ENCODE data around the gene SPRR2G. TPM values are rescaled to one million over a fixed set of nuclear protein-coding genes. Genes with fewer than 3 reads are reported as not detected.
A peak's percentile ranks its signal among the peaks of the same experiment; 100 is the strongest.
"Not testable (repeated sequence)": the region's sequence is repeated elsewhere in the genome, so short reads cannot be mapped to it uniquely, and the experiment has no call there.

SPRR2G gene
- total RNA-seq, 1 experiment from 2014 or later = not detected

- BruUV-seq (replicated peaks) = no TSS peak
- intact Hi-C loops (cut with micrococcal nuclease; ENCODE audit: unreplicated experiment) = no loop called here
- Histone ChIP-seq H3K36me3 (ENCODE audit: insufficient read depth, low read length, poor library complexity, severe bottlenecking) (no peaks in the 10 kb centered on the region), H3K4me3 (ENCODE audit: low read depth, low read length, poor library complexity, severe bottlenecking) (no peak overlapping the region), H3K27me3 (replicated peaks; ENCODE audit: insufficient read depth, low read depth, low read length, poor library complexity) (peaks cover 29% of the 10 kb centered on the region), H3K27ac (ENCODE audit: low read depth, low read length, poor library complexity, severe bottlenecking) (no peak overlapping the region), H3K9me3 (ENCODE audit: low read depth, low read length, poor library complexity, severe bottlenecking) (no peaks in the 10 kb centered on the region), H3K4me1 (ENCODE audit: insufficient read depth, low read length, poor library complexity, severe bottlenecking) (no peaks in the 10 kb centered on the region)
- DNase-seq (ENCODE audit: low spot score) = no peak
- TF ChIP-seq CTCF (conservative IDR thresholded peaks at IDR 0.05; ENCODE audit: low read depth, low read length) (no peak), EZH2 (IDR thresholded peaks at IDR 0.05; ENCODE audit: borderline replicate concordance, low read depth, low read length, poor library complexity, severe bottlenecking) (no peak)
- ChIA-PET POLR2A (ENCODE audit: low non-redundant PET) (no interaction called here), CTCF (no interaction called here)
Measured at GRCh38 chr1:153127296-153127695, 23.4 kb downstream of the SPRR2G start.

GRCh38 chr1:153125536-153125935 is 25.2 kb downstream of the SPRR2G start:
- CTCF ChIA-PET = no interaction called here
- BruUV-seq (replicated peaks) = no TSS peak
- no peak for TF ChIP-seq CTCF (conservative IDR thresholded peaks at IDR 0.05; ENCODE audit: low read depth, low read length)
- TF ChIP-seq EZH2 (IDR thresholded peaks at IDR 0.05; ENCODE audit: borderline replicate concordance, low read depth, low read length, poor library complexity, severe bottlenecking) = no peak
- Histone ChIP-seq H3K36me3 (ENCODE audit: insufficient read depth, low read length, poor library complexity, severe bottlenecking) (no peaks in the 10 kb centered on the region), H3K9me3 (ENCODE audit: low read depth, low read length, poor library complexity, severe bottlenecking) (no peaks in the 10 kb centered on the region), H3K27ac (ENCODE audit: low read depth, low read length, poor library complexity, severe bottlenecking) (no peak overlapping the region), H3K4me1 (ENCODE audit: insufficient read depth, low read length, poor library complexity, severe bottlenecking) (no peaks in the 10 kb centered on the region), H3K27me3 (replicated peaks; ENCODE audit: insufficient read depth, low read depth, low read length, poor library complexity) (peaks cover 27% of the 10 kb centered on the region), H3K4me3 (ENCODE audit: low read depth, low read length, poor library complexity, severe bottlenecking) (no peak overlapping the region)
- DNase-seq (ENCODE audit: low spot score) = no peak
- intact Hi-C loops (cut with micrococcal nuclease; ENCODE audit: unreplicated experiment) = no loop called here
- POLR2A ChIA-PET (ENCODE audit: low non-redundant PET) = no interaction called here

GRCh38 chr1:153123793-153124192 is 26.9 kb downstream of the SPRR2G start:
- CTCF ChIA-PET; H3K36me3 ChIP-seq (ENCODE audit: insufficient read depth, low read length, poor library complexity, severe bottlenecking); POLR2A ChIA-PET (ENCODE audit: low non-redundant PET); H3K4me1 ChIP-seq (ENCODE audit: insufficient read depth, low read length, poor library complexity, severe bottlenecking); H3K27ac ChIP-seq (ENCODE audit: low read depth, low read length, poor library complexity, severe bottlenecking); H3K4me3 ChIP-seq (ENCODE audit: low read depth, low read length, poor library complexity, severe bottlenecking); intact Hi-C loops (cut with micrococcal nuclease; ENCODE audit: unreplicated experiment); H3K9me3 ChIP-seq (ENCODE audit: low read depth, low read length, poor library complexity, severe bottlenecking); BruUV-seq (replicated peaks); DNase-seq (ENCODE audit: low spot score): not testable (repeated sequence)
- H3K27me3 ChIP-seq (replicated peaks; ENCODE audit: insufficient read depth, low read depth, low read length, poor library complexity) = peaks cover 36% of the 10 kb centered on the region

GRCh38 chr1:153122831-153123421 is 27.8 kb downstream of the SPRR2G start:
- intact Hi-C loops (cut with micrococcal nuclease; ENCODE audit: unreplicated experiment) = no loop called here
- Histone ChIP-seq H3K9me3 (ENCODE audit: low read depth, low read length, poor library complexity, severe bottlenecking) (no peaks in the 10 kb centered on the region), H3K27ac (ENCODE audit: low read depth, low read length, poor library complexity, severe bottlenecking) (no peak overlapping the region), H3K4me3 (ENCODE audit: low read depth, low read length, poor library complexity, severe bottlenecking) (no peak overlapping the region), H3K36me3 (ENCODE audit: insufficient read depth, low read length, poor library complexity, severe bottlenecking) (no peaks in the 10 kb centered on the region), H3K4me1 (ENCODE audit: insufficient read depth, low read length, poor library complexity, severe bottlenecking) (no peaks in the 10 kb centered on the region), H3K27me3 (replicated peaks; ENCODE audit: insufficient read depth, low read depth, low read length, poor library complexity) (peaks cover 44% of the 10 kb centered on the region)
- no peak for TF ChIP-seq CTCF (conservative IDR thresholded peaks at IDR 0.05; ENCODE audit: low read depth, low read length)
- no peak for TF ChIP-seq EZH2 (IDR thresholded peaks at IDR 0.05; ENCODE audit: borderline replicate concordance, low read depth, low read length, poor library complexity, severe bottlenecking)
- ChIA-PET POLR2A (ENCODE audit: low non-redundant PET) (no interaction called here), CTCF (no interaction called here)
- no TSS peak for BruUV-seq (replicated peaks)
- peak; percentile 3 for DNase-seq (ENCODE audit: low spot score)

Data from A673 (cell line).